Bone marrow (tissue), 2 donors: Measurements from ENCODE around the gene IZUMO3.
"Not testable (repeated sequence)": the region's sequence is repeated elsewhere in the genome, so short reads cannot be mapped to it uniquely, and the experiment has no call there.

ENCODE experiments used
- DNase-seq, 2 donors: peaks; one replicate each; lab custom pipeline; 2025; lab: John Stamatoyannopoulos, UW

Gene IZUMO3

GRCh38 chr9:24545847-24546522, at the start of gene IZUMO3:
IZUMO3 (minus strand) TSS chr9:24545897; CDS start chr9:24545649, 248 bp downstream.
- no peak for DNase-seq

- no peak for DNase-seq
These were observed 48.6 kb upstream of the IZUMO3 start for GRCh38 chr9:24594234-24594850.

GRCh38 chr9:24590432-24590831, 44.7 kb upstream of the IZUMO3 start:
- DNase-seq = no peak

- no peak for DNase-seq
These were observed 42.2 kb upstream of the IZUMO3 start for GRCh38 chr9:24587883-24588282.

- no peak for DNase-seq
These were observed 36.7 kb upstream of the IZUMO3 start for GRCh38 chr9:24582146-24583126.

GRCh38 chr9:24580005-24580404, 34.3 kb upstream of the IZUMO3 start:
- DNase-seq = not testable (repeated sequence)

- no peak for DNase-seq
These were observed 26.7 kb upstream of the IZUMO3 start for GRCh38 chr9:24572406-24572805.

GRCh38 chr9:24561957-24562356, 16.3 kb upstream of the IZUMO3 start:
- DNase-seq = no peak

GRCh38 chr9:24553183-24553552, 7.5 kb upstream of the IZUMO3 start:
- DNase-seq = no peak

- DNase-seq = no peak
These were observed 7.0 kb upstream of the IZUMO3 start for GRCh38 chr9:24552526-24553182.

GRCh38 chr9:24545285-24545684, 412 bp downstream of the IZUMO3 start:
- DNase-seq = no peak

GRCh38 chr9:24518545-24518944, 27.2 kb downstream of the IZUMO3 start:
- no peak for DNase-seq

GRCh38 chr9:24516463-24516862, 29.2 kb downstream of the IZUMO3 start:
- DNase-seq = no peak

GRCh38 chr9:24509850-24510249, 35.8 kb downstream of the IZUMO3 start:
- no peak for DNase-seq

GRCh38 chr9:24504521-24504920, 41.2 kb downstream of the IZUMO3 start:
- DNase-seq = no peak

GRCh38 chr9:24502206-24502937, 43.3 kb downstream of the IZUMO3 start:
- DNase-seq = no peak

- no peak for DNase-seq
These were observed 44.9 kb downstream of the IZUMO3 start for GRCh38 chr9:24500761-24501160.

- no peak for DNase-seq
These were observed 47.1 kb downstream of the IZUMO3 start for GRCh38 chr9:24498632-24499031.

GRCh38 chr9:24497671-24498070, 48.0 kb downstream of the IZUMO3 start:
- no peak for DNase-seq
